GM10266 (cell line): Measurements from ENCODE around the gene GAPDH.

ENCODE experiments used
- DNase-seq: peaks from one replicate; pipeline ENCODE4 v3.0.0; 2012; ENCODE audit errors: extremely low spot score
- TF ChIP-seq, protein P1 (sequence below): IDR thresholded peaks from 2 replicates; pipeline ENCODE4 v1.5.1; 2012; ENCODE audit warnings: mild to moderate bottlenecking, low read depth; ENCODE audit not compliant: control insufficient read depth, insufficient read depth; ENCODE audit errors: missing control alignments

GAPDH gene

DNA sequence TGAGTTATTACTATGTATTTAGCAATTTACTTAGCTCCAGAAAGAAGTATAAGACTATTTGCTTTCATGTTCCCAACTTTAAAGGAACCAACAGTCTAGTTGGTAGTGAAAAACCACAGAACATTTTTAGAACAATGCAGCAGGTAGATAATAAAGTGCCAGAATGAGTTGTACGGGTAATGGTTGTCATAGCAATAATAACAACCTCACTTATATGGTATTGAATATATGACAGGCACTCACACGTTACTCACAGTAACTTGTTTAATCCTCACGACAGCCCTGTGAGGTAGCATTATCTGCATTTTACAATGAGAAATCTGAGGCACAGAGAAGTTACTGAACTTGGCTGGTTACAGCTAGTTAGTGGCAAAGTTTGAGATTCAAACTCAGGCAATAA is 10.6 kb upstream of the GAPDH start:
- TF ChIP-seq, protein P1, sequence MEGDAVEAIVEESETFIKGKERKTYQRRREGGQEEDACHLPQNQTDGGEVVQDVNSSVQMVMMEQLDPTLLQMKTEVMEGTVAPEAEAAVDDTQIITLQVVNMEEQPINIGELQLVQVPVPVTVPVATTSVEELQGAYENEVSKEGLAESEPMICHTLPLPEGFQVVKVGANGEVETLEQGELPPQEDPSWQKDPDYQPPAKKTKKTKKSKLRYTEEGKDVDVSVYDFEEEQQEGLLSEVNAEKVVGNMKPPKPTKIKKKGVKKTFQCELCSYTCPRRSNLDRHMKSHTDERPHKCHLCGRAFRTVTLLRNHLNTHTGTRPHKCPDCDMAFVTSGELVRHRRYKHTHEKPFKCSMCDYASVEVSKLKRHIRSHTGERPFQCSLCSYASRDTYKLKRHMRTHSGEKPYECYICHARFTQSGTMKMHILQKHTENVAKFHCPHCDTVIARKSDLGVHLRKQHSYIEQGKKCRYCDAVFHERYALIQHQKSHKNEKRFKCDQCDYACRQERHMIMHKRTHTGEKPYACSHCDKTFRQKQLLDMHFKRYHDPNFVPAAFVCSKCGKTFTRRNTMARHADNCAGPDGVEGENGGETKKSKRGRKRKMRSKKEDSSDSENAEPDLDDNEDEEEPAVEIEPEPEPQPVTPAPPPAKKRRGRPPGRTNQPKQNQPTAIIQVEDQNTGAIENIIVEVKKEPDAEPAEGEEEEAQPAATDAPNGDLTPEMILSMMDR: no peak
- DNase-seq: no peak

DNA sequence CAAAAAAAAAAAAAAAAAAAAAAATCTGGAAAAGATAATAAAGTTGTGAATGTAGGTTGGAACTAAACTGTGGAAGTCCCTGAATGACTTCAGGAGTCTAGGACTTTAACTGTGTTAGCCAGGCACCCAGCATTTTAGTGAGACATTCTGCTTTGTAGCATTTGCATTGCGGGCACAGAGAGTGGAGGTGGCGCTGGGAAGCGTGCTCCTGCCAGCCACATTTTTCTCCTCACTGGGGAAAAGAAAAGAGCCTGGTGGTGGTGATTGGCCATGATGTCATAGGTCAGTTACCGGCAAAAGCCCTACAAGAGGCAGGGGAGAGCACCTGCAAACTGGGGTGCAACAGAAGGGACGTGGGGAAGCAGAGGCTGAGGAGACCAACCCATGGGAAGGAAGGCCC is 9.7 kb upstream of the GAPDH start:
- DNase-seq: no peak
- TF ChIP-seq, protein P1: no peak

DNA sequence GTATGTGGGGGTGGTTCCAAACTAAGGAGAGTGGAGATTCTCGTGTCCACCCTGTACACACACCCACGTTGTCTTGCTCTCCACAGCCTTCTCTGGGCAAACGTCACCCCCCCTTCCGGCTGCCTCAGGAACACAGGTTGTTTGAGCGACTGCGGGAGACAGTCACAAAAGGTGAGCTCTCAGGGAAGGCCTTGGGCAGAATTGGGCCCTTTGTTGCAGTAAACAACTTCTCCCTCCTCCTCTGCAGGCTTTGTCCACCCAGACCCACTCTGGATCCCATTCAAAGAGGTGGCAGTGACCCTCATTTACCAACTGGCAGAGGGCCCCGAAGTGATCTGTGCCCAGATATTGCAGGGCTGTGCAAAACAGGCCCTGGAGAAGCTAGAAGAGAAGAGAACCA is 8.1 kb upstream of the GAPDH start:
- TF ChIP-seq, protein P1: no peak
- DNase-seq: no peak

DNA sequence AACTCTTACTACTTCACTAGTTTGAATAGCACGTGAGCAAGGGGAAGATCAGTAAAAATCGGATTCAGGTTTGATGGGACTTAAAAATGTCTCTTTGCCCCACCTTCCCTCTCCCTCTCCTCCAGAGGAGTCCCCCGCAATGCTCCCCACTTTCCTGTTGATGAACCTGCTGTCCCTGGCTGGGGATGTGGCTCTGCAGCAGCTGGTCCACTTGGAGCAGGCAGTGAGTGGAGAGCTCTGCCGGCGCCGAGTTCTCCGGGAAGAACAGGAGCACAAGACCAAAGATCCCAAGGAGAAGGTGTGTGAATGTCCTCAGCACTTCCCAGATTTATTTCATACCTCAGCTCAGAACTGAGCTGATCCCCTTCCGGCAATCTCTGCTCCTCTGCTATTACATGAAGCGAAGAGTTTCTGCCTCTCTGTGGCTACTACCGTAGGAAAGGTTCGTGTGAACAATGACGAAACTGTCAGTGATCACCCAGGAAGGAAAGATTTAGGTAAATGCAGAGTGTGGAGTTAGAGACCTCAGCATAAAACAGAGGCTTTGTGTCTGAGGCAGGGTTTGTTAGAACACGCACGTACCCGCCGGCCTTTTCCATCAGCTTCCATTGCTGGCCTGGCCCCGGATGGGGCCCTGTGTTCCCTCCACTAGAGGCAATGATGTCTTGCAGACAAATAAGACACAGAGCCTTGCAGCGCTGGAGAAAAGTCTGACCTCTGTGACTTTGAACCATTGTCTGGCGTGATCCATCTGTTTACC is 7.4 kb upstream of the GAPDH start:
- DNase-seq: no peak
- TF ChIP-seq, protein P1: no peak

DNA sequence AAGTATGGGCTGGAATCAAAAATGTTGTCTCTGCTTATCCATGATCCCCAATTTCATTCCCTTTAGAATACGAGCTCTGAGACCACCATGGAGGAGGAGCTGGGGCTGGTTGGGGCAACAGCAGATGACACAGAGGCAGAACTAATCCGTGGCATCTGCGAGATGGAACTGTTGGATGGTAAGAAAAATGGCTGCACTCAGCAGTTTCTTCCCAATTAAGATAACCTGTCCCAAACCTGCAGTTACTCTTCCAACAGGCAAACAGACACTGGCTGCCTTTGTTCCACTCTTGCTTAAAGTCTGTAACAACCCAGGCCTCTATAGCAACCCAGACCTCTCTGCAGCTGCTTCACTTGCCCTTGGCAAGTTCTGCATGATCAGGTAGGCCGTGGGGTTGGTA is 6.6 kb upstream of the GAPDH start:
- TF ChIP-seq, protein P1: no peak
- no peak for DNase-seq

DNA sequence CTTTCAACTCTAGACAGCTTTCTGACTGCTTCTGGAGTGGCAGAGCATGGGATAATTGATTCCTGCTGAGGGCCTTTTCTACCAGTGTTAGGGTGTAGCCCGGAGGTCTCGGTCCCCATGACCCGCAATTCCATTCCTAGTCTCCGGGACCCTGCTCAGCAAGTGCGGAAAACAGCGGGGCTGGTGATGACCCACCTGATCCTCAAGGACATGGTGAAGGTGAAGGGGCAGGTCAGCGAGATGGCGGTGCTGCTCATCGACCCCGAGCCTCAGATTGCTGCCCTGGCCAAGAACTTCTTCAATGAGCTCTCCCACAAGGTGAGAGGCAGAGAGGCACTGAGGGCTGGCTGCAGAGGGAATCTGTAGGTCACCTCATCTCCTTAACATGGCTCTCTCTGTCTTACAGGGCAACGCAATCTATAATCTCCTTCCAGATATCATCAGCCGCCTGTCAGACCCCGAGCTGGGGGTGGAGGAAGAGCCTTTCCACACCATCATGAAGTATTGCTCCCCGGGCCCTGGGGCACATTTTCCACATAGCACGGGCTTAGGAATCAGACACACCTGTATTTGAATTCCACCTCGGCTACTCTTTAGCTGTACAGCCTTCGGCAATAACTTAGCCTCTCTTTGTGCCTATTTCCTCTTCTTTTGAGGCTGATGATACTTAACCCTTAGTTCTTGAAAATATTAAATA is 5.6 kb upstream of the GAPDH start:
- no peak for DNase-seq
- TF ChIP-seq, protein P1: no peak

DNA sequence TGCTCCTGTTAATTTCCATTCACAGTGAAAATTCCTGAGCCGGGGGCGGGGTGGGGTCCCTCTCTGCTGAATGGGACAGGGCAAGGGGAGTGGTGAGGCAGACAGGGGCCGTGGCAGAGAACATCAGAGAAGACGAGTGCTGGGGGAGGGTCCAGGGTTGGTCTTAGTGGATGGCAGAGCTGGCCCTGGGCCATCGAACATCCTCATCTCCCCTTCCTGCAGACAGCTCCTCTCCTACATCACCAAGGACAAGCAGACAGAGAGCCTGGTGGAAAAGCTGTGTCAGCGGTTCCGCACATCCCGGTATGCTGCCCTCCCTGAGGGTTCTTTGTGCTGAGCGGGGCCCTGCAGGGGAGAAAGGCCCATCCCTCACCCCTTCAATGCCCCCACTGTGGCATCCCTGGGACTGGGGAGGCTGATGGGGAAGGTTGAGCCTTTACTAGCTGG is 5.0 kb upstream of the GAPDH start:
- TF ChIP-seq, protein P1: no peak
- no peak for DNase-seq
